ENCODE results near the gene AHRR.

DNA sequence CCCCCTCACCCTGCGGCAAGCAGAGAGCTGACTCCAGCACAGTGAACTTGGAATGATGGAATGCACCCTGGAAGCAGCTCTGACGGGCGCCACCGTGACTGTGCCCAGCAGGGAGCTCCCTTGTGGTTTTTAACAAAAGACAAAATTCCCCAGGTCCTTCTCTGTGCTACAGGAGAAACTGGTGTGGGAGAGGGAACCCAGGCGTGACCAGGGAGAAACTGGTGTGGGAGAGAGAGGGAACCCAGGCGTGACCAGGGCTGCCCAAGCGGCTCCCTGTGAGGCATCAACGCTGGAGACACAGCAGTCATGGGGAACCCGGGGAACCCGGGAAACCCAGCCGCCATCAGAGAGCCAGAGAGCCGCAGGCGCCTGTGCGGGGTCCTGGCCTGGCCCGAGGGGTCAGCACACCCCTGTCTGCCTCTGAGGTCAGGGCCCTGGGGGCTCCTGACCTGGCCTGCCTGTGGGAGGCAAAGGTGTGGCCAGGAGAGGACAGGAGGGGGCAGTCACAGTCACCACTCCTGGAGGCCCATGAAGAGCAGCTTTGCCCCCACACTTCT, 3.1 kb upstream of the AHRR start:
- TF ChIP-seq, protein P1, sequence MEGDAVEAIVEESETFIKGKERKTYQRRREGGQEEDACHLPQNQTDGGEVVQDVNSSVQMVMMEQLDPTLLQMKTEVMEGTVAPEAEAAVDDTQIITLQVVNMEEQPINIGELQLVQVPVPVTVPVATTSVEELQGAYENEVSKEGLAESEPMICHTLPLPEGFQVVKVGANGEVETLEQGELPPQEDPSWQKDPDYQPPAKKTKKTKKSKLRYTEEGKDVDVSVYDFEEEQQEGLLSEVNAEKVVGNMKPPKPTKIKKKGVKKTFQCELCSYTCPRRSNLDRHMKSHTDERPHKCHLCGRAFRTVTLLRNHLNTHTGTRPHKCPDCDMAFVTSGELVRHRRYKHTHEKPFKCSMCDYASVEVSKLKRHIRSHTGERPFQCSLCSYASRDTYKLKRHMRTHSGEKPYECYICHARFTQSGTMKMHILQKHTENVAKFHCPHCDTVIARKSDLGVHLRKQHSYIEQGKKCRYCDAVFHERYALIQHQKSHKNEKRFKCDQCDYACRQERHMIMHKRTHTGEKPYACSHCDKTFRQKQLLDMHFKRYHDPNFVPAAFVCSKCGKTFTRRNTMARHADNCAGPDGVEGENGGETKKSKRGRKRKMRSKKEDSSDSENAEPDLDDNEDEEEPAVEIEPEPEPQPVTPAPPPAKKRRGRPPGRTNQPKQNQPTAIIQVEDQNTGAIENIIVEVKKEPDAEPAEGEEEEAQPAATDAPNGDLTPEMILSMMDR (IDR thresholded peaks at IDR 0.05), result no peak
- no peak for TF ChIP-seq POLR2A (IDR thresholded peaks at IDR 0.05)
